Measurements from ENCODE around the gene KIT.

DNA sequence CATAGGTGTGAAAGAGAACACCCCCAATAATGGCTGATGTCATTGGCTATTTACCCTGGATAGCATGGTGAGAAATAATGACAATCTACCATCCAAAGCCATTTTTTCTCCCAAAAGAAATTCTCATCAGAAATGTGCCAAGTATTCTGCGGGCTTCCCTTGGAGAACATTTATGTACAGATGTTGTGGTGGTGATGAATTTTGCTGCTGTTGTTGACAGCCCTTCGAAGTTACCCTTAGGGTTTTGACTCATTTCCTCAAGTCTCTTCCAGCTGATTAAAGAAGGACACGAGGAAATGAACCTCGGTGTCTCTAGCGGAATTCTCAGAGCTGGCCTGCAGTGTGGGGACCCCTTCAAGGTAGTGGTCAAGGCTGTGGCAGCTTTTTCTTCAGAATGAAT is 3.4 kb downstream of the KIT start:
- TF ChIP-seq, protein P1, sequence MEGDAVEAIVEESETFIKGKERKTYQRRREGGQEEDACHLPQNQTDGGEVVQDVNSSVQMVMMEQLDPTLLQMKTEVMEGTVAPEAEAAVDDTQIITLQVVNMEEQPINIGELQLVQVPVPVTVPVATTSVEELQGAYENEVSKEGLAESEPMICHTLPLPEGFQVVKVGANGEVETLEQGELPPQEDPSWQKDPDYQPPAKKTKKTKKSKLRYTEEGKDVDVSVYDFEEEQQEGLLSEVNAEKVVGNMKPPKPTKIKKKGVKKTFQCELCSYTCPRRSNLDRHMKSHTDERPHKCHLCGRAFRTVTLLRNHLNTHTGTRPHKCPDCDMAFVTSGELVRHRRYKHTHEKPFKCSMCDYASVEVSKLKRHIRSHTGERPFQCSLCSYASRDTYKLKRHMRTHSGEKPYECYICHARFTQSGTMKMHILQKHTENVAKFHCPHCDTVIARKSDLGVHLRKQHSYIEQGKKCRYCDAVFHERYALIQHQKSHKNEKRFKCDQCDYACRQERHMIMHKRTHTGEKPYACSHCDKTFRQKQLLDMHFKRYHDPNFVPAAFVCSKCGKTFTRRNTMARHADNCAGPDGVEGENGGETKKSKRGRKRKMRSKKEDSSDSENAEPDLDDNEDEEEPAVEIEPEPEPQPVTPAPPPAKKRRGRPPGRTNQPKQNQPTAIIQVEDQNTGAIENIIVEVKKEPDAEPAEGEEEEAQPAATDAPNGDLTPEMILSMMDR (IDR thresholded peaks at IDR 0.05), result no peak
- no peak for TF ChIP-seq EZH2 (IDR thresholded peaks at IDR 0.05; ENCODE audit: borderline replicate concordance, insufficient read depth, low read depth, low read length, poor library complexity, severe bottlenecking)
